IMR-90 (cell line): ENCODE data around the gene MSH6. TPM values are rescaled to one million over a fixed set of nuclear protein-coding genes. Genes with fewer than 3 reads are reported as not detected.
A peak's percentile ranks its signal among the peaks of the same experiment; 100 is the strongest.

Experiments
- ATAC-seq: fragments of 200-7000 bp; cut with Tn5 transposase; 2 replicates; pipeline ENCODE4 v1.9.1; 2020; ENCODE audit warnings: low read depth, mild to moderate bottlenecking, moderate library complexity
- BruUV-seq: library from RNA; stranded (reverse); fragments of 400-500 nt; replicated peaks from 2 replicates; lab custom pipeline; 2021; lab: Mats Ljungman, UMichigan
- CTCF ChIA-PET: fragments of 300-600 bp; formaldehyde crosslinking; extraction: SDS; loops from one replicate; lab custom pipeline; 2021; ENCODE audit warnings: antibody characterized with exemption; lab: Yijun Ruan, JAX
- POLR2A ChIA-PET: fragments of 300-600 bp; sonication (Branson Sonifier 250); formaldehyde crosslinking; loops from one replicate; lab custom pipeline; 2022; ENCODE audit warnings: antibody characterized with exemption; ENCODE audit not compliant: unreplicated experiment; lab: Charles Lee
- DNase-seq: peaks from one replicate; pipeline ENCODE4 v3.0.0; 2013
- H2AFZ ChIP-seq: replicated peaks from 2 replicates; pipeline ENCODE3; 2013; ENCODE audit warnings: low read length, mild to moderate bottlenecking; ENCODE audit not compliant: poor library complexity
- H2AK5ac ChIP-seq: 2 replicates; pipeline ENCODE4 v1.6.1; 2013; ENCODE audit warnings: low read depth, low read length, inconsistent platforms
- H2AK9ac ChIP-seq: replicated peaks from 2 replicates; pipeline ENCODE3; 2013; ENCODE audit warnings: mild to moderate bottlenecking, low read depth, low read length, moderate library complexity; ENCODE audit not compliant: poor library complexity
- H2BK120ac ChIP-seq: 2 replicates; pipeline ENCODE4 v1.6.1; 2013; ENCODE audit warnings: low read depth, low read length, inconsistent platforms
- H2BK15ac ChIP-seq: 3 replicates; pipeline ENCODE4 v1.6.1; 2013; ENCODE audit warnings: low read depth, low read length, inconsistent platforms
- H2BK20ac ChIP-seq: 2 replicates; pipeline ENCODE4 v1.6.1; 2013; ENCODE audit warnings: low read depth, mild to moderate bottlenecking, inconsistent platforms, low read length, moderate library complexity
- H2BK5ac ChIP-seq: 2 replicates; pipeline ENCODE4 v1.6.1; 2013; ENCODE audit warnings: mild to moderate bottlenecking, low read depth, low read length, inconsistent platforms; ENCODE audit not compliant: poor library complexity, severe bottlenecking
- H3K14ac ChIP-seq: replicated peaks from 2 replicates; pipeline ENCODE4 v1.6.1; 2013; ENCODE audit warnings: low read depth, low read length, inconsistent platforms
- H3K18ac ChIP-seq: 2 replicates; pipeline ENCODE4 v1.6.1; 2013; ENCODE audit warnings: low read depth, low read length, control low read depth
- H3K23ac ChIP-seq: 2 replicates; pipeline ENCODE4 v1.6.1; 2013; ENCODE audit warnings: low read depth, low read length, inconsistent platforms
- H3K27ac ChIP-seq: 2 replicates; pipeline ENCODE4 v1.5.1; 2013; ENCODE audit warnings: mild to moderate bottlenecking, control low read depth, low read length; ENCODE audit not compliant: insufficient read depth
- H3K27me3 ChIP-seq: 2 replicates; pipeline ENCODE4 v1.6.1; 2013; ENCODE audit warnings: low read length; ENCODE audit not compliant: control insufficient read depth, insufficient read depth
- H3K36me3 ChIP-seq: 2 replicates; pipeline ENCODE4 v1.6.1; 2013; ENCODE audit warnings: low read length, mixed read lengths; ENCODE audit not compliant: control insufficient read depth, insufficient read depth
- H3K4ac ChIP-seq: 2 replicates; pipeline ENCODE4 v1.6.1; 2013; ENCODE audit warnings: low read depth, low read length, inconsistent platforms
- H3K4me1 ChIP-seq: 2 replicates; pipeline ENCODE4 v1.6.1; 2013; ENCODE audit warnings: low read length, mixed read lengths; ENCODE audit not compliant: control insufficient read depth, insufficient read depth
- H3K4me2 ChIP-seq: 2 replicates; pipeline ENCODE4 v1.6.1; 2013; ENCODE audit warnings: low read depth, mild to moderate bottlenecking, control low read depth, low read length, moderate library complexity
- H3K4me3 ChIP-seq: 2 replicates; pipeline ENCODE4 v1.5.1; 2013; ENCODE audit warnings: low read depth, mild to moderate bottlenecking, control low read depth, low read length, moderate library complexity; ENCODE audit not compliant: insufficient read depth
- H3K56ac ChIP-seq: 2 replicates; pipeline ENCODE4 v1.6.1; 2013; ENCODE audit warnings: low read length, inconsistent platforms; ENCODE audit not compliant: insufficient read depth; ENCODE audit errors: extremely low read depth
- H3K79me1 ChIP-seq, 2 experiments: 2 replicates each; pipeline ENCODE4 v1.6.1; 2013; ENCODE audit warnings: low read length in 2 of 2, inconsistent platforms in 1 of 2, low read depth in 1 of 2
- H3K9ac ChIP-seq: 2 replicates; pipeline ENCODE4 v1.6.1; 2013; ENCODE audit warnings: low read depth, low read length, control low read depth
- H3K9me1 ChIP-seq: 2 replicates; pipeline ENCODE4 v1.6.1; 2013; ENCODE audit warnings: low read length, inconsistent platforms; ENCODE audit not compliant: insufficient read depth
- H3K9me3 ChIP-seq: 2 replicates; pipeline ENCODE4 v1.6.1; 2013; ENCODE audit warnings: low read length; ENCODE audit not compliant: control insufficient read depth, insufficient read depth
- H4K20me1 ChIP-seq: 2 replicates; pipeline ENCODE4 v1.6.1; 2013; ENCODE audit warnings: low read length, inconsistent platforms; ENCODE audit not compliant: insufficient read depth
- H4K5ac ChIP-seq: 2 replicates; pipeline ENCODE4 v1.6.1; 2013; ENCODE audit warnings: mild to moderate bottlenecking, low read depth, low read length, control low read depth
- H4K8ac ChIP-seq, 2 experiments: 2 replicates each; pipeline ENCODE4 v1.6.1; 2013; ENCODE audit warnings: low read depth in 2 of 2, low read length in 2 of 2, control low read depth in 1 of 2, inconsistent platforms in 1 of 2
- H4K91ac ChIP-seq: 2 replicates; pipeline ENCODE4 v1.6.1; 2013; ENCODE audit warnings: low read depth, low read length, inconsistent platforms; ENCODE audit not compliant: insufficient read depth
- BHLHE40 ChIP-seq: fragments of 150-350 bp; IDR thresholded peaks from 2 replicates; pipeline ENCODE4 v1.6.1; 2016; ENCODE audit warnings: mild to moderate bottlenecking, low read depth, low read length
- CHD1 ChIP-seq: IDR thresholded peaks from 2 replicates; pipeline ENCODE4 v1.6.1; 2012; ENCODE audit warnings: low read depth, low read length, improper control_type of control experiment
- FOS ChIP-seq: fragments of 150-350 bp; IDR thresholded peaks from 2 replicates; pipeline ENCODE4 v1.6.1; 2016; ENCODE audit warnings: low read depth, low read length
- MAFK ChIP-seq: IDR thresholded peaks from 2 replicates; pipeline ENCODE4 v1.6.1; 2012; ENCODE audit warnings: low read depth, low read length, improper control_type of control experiment
- MAZ ChIP-seq: IDR thresholded peaks from 2 replicates; pipeline ENCODE4 v1.6.1; 2012; ENCODE audit warnings: low read depth, mild to moderate bottlenecking, low read length, improper control_type of control experiment, moderate library complexity, borderline replicate concordance
- POLR2A ChIP-seq: IDR thresholded peaks from 2 replicates; pipeline ENCODE4 v1.6.1; 2012; ENCODE audit warnings: mild to moderate bottlenecking, low read depth, low read length
- RCOR1 ChIP-seq: IDR thresholded peaks from 2 replicates; pipeline ENCODE4 v1.6.1; 2012; ENCODE audit warnings: mild to moderate bottlenecking, low read length, improper control_type of control experiment; ENCODE audit not compliant: insufficient replicate concordance
- USF2 ChIP-seq: fragments of 150-350 bp; IDR thresholded peaks from 2 replicates; pipeline ENCODE4 v1.6.1; 2017; ENCODE audit warnings: mild to moderate bottlenecking, antibody characterized with exemption, low read length, low read depth
- dilution Hi-C: fragments of 300-500 bp; cut with HindIII; formaldehyde crosslinking; loops from one replicate; pipeline ENCODE4 v1.14.3; 2018; ENCODE audit warnings: low sequenced_read_pairs; ENCODE audit not compliant: unreplicated experiment
- in situ Hi-C: fragments of 300-500 bp; cut with MboI; formaldehyde crosslinking; loops from 3 replicates; pipeline ENCODE4 v1.14.3; 2019; ENCODE audit warnings: low sequenced_read_pairs, inconsistent platforms, mixed read lengths
- intact Hi-C: fragments of 100-400 bp; cut with micrococcal nuclease; formaldehyde crosslinking; loops from 2 replicates; pipeline ENCODE4 v1.10.0; 2022
- polyA plus RNA-seq, 3 experiments: library from polyadenylated mRNA; depleted of rRNA; stranded (reverse); fragments of >200 nt; gene quantifications; 2 replicates each; pipeline ENCODE4 v1.2.3, GENCODE V29; 2012; ENCODE audit warnings: low replicate concordance in 1 of 3
- total RNA-seq: library from RNA; depleted of rRNA; stranded (reverse); fragments of >200 nt; gene quantifications from 2 replicates; pipeline ENCODE4 v1.2.3, GENCODE V29; 2012
- TF ChIP-seq, protein P1 (sequence below): conservative IDR thresholded peaks from 2 replicates; pipeline ENCODE4 v1.5.1; 2012; ENCODE audit warnings: mild to moderate bottlenecking, low read depth, low read length, improper control_type of control experiment

The MSH6 gene
- total and polyA plus RNA-seq, 2 of the 4 experiments (the other 2 are of a cell fraction), result 17.1 to 48.9 TPM

DNA sequence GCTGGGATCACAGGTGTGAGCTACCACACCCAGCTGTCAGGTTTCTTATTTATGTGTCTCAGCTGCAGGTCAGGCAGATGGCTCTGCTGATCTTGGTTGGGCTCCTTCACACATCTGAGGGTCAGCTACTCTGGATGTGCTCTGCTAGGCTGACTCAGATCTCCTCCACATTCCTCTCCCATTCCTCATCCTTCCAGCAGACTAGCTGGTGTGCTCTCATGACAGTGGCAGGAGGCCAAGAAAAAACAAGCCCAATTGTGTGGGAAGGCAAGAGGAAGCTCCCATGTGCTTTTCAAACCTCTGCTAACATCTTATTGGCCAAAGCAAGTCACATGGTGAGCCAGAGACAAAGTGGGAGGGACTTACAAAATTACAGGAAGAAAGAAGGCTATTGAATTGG, 11.7 kb upstream of the MSH6 start:
- peaks cover 6% of the 10 kb centered on the region for H3K9me3 ChIP-seq
- H2AK5ac ChIP-seq, result no peak overlapping the region
- peak overlapping the region; percentile 5 for H2AK9ac ChIP-seq
- H3K14ac ChIP-seq, result peak overlapping the region; percentile 78
- no peak overlapping the region for H3K9ac ChIP-seq
- H2AFZ ChIP-seq, result peak overlapping the region; percentile 75
- peaks cover 2% of the 10 kb centered on the region; the same call in 1 of the 2 replicates for H3K4me1 ChIP-seq
- ATAC-seq (peak; percentile 84), DNase-seq (peak; percentile 97)
- no peak overlapping the region for H2BK15ac ChIP-seq
- intact Hi-C loops, result no loop called here
- dilution Hi-C loops, result no loop called here
- H3K23ac ChIP-seq, result no peak overlapping the region
- peak overlapping the region; percentile 81; the same call in 1 of the 2 replicates for H2BK120ac ChIP-seq
- peak overlapping the region; percentile 22; the same call in 1 of the 2 replicates for H4K91ac ChIP-seq
- H2BK5ac ChIP-seq, result peak overlapping the region; percentile 44
- H3K79me1 ChIP-seq, result no peaks in the 10 kb centered on the region
- no peak overlapping the region for H3K4me2 ChIP-seq
- CTCF ChIA-PET, result interaction anchor here (1.4 kb wide), 1 partner anchor 334 kb away, joined by 7 read pairs; no protein-coding TSS in a partner anchor
- no peaks in the 10 kb centered on the region for H3K27me3 ChIP-seq
- H3K4me3 ChIP-seq, result no peak overlapping the region
- peak overlapping the region; percentile 38 to 87; a peak in 3 of 4 replicates for H4K8ac ChIP-seq
- no TSS peak for BruUV-seq
- 0 out of 2 replicates have a peak overlapping the region, but pooled peaks have one; percentile 53 for H3K4ac ChIP-seq
- POLR2A ChIA-PET, result no interaction called here
- H2BK20ac ChIP-seq, result peak overlapping the region; percentile 74; the same call in 1 of the 2 replicates
- peak overlapping the region; percentile 61; the same call in 1 of the 2 replicates for H3K18ac ChIP-seq
- TF ChIP-seq FOS (peak; percentile 67; the same call in 1 of the 2 replicates), USF2 (peak; percentile 93), MAZ (no peak), CHD1 (no peak), BHLHE40 (0 out of 2 replicates have a peak, but pooled peaks have one; percentile 14), RCOR1 (peak; percentile 60), POLR2A (no peak), MAFK (peak; percentile 1; the same call in 1 of the 2 replicates)
- TF ChIP-seq, protein P1, sequence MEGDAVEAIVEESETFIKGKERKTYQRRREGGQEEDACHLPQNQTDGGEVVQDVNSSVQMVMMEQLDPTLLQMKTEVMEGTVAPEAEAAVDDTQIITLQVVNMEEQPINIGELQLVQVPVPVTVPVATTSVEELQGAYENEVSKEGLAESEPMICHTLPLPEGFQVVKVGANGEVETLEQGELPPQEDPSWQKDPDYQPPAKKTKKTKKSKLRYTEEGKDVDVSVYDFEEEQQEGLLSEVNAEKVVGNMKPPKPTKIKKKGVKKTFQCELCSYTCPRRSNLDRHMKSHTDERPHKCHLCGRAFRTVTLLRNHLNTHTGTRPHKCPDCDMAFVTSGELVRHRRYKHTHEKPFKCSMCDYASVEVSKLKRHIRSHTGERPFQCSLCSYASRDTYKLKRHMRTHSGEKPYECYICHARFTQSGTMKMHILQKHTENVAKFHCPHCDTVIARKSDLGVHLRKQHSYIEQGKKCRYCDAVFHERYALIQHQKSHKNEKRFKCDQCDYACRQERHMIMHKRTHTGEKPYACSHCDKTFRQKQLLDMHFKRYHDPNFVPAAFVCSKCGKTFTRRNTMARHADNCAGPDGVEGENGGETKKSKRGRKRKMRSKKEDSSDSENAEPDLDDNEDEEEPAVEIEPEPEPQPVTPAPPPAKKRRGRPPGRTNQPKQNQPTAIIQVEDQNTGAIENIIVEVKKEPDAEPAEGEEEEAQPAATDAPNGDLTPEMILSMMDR, result no peak
- in situ Hi-C loops, result no loop called here
- no peak overlapping the region for H4K5ac ChIP-seq
- no peaks in the 10 kb centered on the region for H4K20me1 ChIP-seq
- no peak overlapping the region for H3K27ac ChIP-seq
- H3K36me3 ChIP-seq, result no peaks in the 10 kb centered on the region
- no peaks in the 10 kb centered on the region for H3K9me1 ChIP-seq
- H3K56ac ChIP-seq, result no peak overlapping the region
